Activated naive CD8-positive, alpha-beta T cell treated with anti-CD3 and anti-CD28 coated beads, Interleukin-2, amount 50 U/mL, for 24 hours (primary cell): ENCODE data around the gene FADS1.
A peak's percentile ranks its signal among the peaks of the same experiment; 100 is the strongest.

Experiments
- ATAC-seq: fragments of 150-1000 bp; cut with Tn5 transposase; one replicate; pipeline ENCODE4 v1.10.0; 2021
- DNase-seq: peaks from one replicate; pipeline ENCODE4 v3.0.0; 2021
- H3K27ac Mint-ChIP-seq: one replicate; pipeline ENCODE4 v1.8.0; 2021; ENCODE audit warnings: mild to moderate bottlenecking, mixed read lengths
- H3K27me3 Mint-ChIP-seq: one replicate; pipeline ENCODE4 v1.8.0; 2021; ENCODE audit warnings: mixed read lengths
- H3K36me3 Mint-ChIP-seq: one replicate; pipeline ENCODE4 v1.8.0; 2021; ENCODE audit warnings: low read depth, mixed read lengths
- H3K4me1 Mint-ChIP-seq: one replicate; pipeline ENCODE4 v1.8.0; 2021; ENCODE audit warnings: mixed read lengths
- H3K4me3 Mint-ChIP-seq: one replicate; pipeline ENCODE4 v1.8.0; 2021; ENCODE audit warnings: mild to moderate bottlenecking, moderate library complexity, mixed read lengths
- H3K9me3 Mint-ChIP-seq: one replicate; pipeline ENCODE4 v1.8.0; 2021; ENCODE audit warnings: mixed read lengths

The FADS1 gene

DNA sequence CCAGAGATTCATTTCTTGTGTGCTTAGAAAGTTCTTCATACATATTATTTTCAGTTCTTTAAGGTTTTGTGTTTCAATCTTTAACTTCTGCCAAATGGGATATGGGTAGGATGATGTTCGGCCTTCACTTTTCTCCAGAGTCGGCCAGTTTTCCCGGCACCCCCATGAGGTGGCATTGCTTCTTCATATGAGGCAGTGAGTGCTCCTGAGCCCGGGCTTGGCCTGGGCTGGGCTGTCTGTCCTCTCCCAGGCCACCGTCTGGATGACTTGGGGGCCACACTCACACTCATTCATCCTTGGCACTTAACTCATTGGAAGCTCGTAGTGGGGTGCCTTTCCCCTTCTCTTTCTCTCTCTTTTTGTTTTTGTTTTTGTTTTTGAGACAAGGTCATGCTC, 35.1 kb upstream of the FADS1 start:
- Mint-ChIP-seq H3K27ac (no peak overlapping the region), H3K36me3 (peaks cover 5% of the 10 kb centered on the region), H3K9me3 (no peaks in the 10 kb centered on the region), H3K27me3 (no peaks in the 10 kb centered on the region), H3K4me3 (no peak overlapping the region), H3K4me1 (no peaks in the 10 kb centered on the region)
- no peak for DNase-seq
- ATAC-seq, result no peak

- Mint-ChIP-seq H3K4me3 (no peak overlapping the region), H3K27ac (no peak overlapping the region), H3K9me3 (no peaks in the 10 kb centered on the region), H3K27me3 (no peaks in the 10 kb centered on the region), H3K4me1 (no peaks in the 10 kb centered on the region), H3K36me3 (peaks cover 5% of the 10 kb centered on the region)
- DNase-seq (no peak), ATAC-seq (no peak)
Observed at GRCh38 chr11:61851113-61851899, 34.5 kb upstream of the FADS1 start.

- Mint-ChIP-seq H3K27ac (no peak overlapping the region), H3K4me1 (no peaks in the 10 kb centered on the region), H3K27me3 (no peaks in the 10 kb centered on the region), H3K4me3 (no peak overlapping the region), H3K36me3 (peaks cover 5% of the 10 kb centered on the region), H3K9me3 (no peaks in the 10 kb centered on the region)
- ATAC-seq (no peak), DNase-seq (no peak)
Observed at GRCh38 chr11:61850687-61851086, 33.9 kb upstream of the FADS1 start.

DNA sequence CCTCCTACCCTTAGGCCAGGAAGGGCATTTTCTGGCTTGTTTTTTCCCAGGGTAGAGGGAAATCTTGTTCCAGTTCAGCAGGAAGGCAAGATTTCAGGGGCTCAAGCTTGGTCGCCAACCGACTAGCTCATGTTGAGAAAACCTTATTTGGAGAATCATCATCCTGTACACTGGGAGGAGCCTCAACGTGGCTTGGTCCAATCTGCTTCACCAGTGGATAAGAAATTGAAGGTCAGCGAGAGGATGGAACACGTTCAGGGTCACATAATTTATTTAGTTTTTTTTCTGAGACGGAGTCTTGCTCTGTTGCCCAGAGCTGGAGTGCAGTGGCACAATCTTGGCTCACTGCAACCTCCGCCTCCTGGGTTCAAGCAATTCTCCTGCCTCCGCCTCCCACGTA, 31.8 kb upstream of the FADS1 start:
- Mint-ChIP-seq H3K9me3 (no peaks in the 10 kb centered on the region), H3K4me3 (no peak overlapping the region), H3K36me3 (peaks cover 5% of the 10 kb centered on the region), H3K4me1 (no peaks in the 10 kb centered on the region), H3K27me3 (no peaks in the 10 kb centered on the region), H3K27ac (no peak overlapping the region)
- no peak for ATAC-seq
- DNase-seq, result no peak

- no peak overlapping the region for H3K27ac Mint-ChIP-seq
- no peaks in the 10 kb centered on the region for H3K27me3 Mint-ChIP-seq
- no peak for DNase-seq
- H3K4me1 Mint-ChIP-seq, result no peaks in the 10 kb centered on the region
- H3K4me3 Mint-ChIP-seq, result no peak overlapping the region
- H3K36me3 Mint-ChIP-seq, result peaks cover 5% of the 10 kb centered on the region
- ATAC-seq, result no peak
- no peaks in the 10 kb centered on the region for H3K9me3 Mint-ChIP-seq
Observed at GRCh38 chr11:61847914-61848581, 31.2 kb upstream of the FADS1 start.

GRCh38 chr11:61846362-61847020, 29.7 kb upstream of the FADS1 start:
- Mint-ChIP-seq H3K27ac (no peak overlapping the region), H3K36me3 (peaks cover 8% of the 10 kb centered on the region), H3K4me3 (no peak overlapping the region), H3K9me3 (no peaks in the 10 kb centered on the region), H3K4me1 (no peaks in the 10 kb centered on the region), H3K27me3 (no peaks in the 10 kb centered on the region)
- no peak for ATAC-seq
- no peak for DNase-seq

- ATAC-seq, result no peak
- no peaks in the 10 kb centered on the region for H3K27me3 Mint-ChIP-seq
- H3K9me3 Mint-ChIP-seq, result no peaks in the 10 kb centered on the region
- no peaks in the 10 kb centered on the region for H3K4me1 Mint-ChIP-seq
- peaks cover 15% of the 10 kb centered on the region for H3K36me3 Mint-ChIP-seq
- H3K27ac Mint-ChIP-seq, result no peak overlapping the region
- no peak overlapping the region for H3K4me3 Mint-ChIP-seq
- DNase-seq, result no peak
Observed at GRCh38 chr11:61844909-61845565, 28.2 kb upstream of the FADS1 start.

GRCh38 chr11:61842528-61842820, 25.7 kb upstream of the FADS1 start:
- Mint-ChIP-seq H3K27ac (no peak overlapping the region), H3K4me1 (no peaks in the 10 kb centered on the region), H3K27me3 (no peaks in the 10 kb centered on the region), H3K9me3 (no peaks in the 10 kb centered on the region), H3K4me3 (no peak overlapping the region), H3K36me3 (peaks cover 14% of the 10 kb centered on the region)
- no peak for ATAC-seq
- no peak for DNase-seq

GRCh38 chr11:61841636-61842527, 25.1 kb upstream of the FADS1 start:
- Mint-ChIP-seq H3K36me3 (peaks cover 14% of the 10 kb centered on the region), H3K4me3 (no peak overlapping the region), H3K4me1 (no peaks in the 10 kb centered on the region), H3K27me3 (no peaks in the 10 kb centered on the region), H3K27ac (no peak overlapping the region), H3K9me3 (no peaks in the 10 kb centered on the region)
- no peak for DNase-seq
- no peak for ATAC-seq

GRCh38 chr11:61840371-61840770, 23.6 kb upstream of the FADS1 start:
- Mint-ChIP-seq H3K36me3 (peaks cover 14% of the 10 kb centered on the region), H3K4me1 (peaks cover 5% of the 10 kb centered on the region), H3K4me3 (no peak overlapping the region), H3K9me3 (no peaks in the 10 kb centered on the region), H3K27ac (no peak overlapping the region), H3K27me3 (no peaks in the 10 kb centered on the region)
- no peak for ATAC-seq
- DNase-seq, result no peak

DNA sequence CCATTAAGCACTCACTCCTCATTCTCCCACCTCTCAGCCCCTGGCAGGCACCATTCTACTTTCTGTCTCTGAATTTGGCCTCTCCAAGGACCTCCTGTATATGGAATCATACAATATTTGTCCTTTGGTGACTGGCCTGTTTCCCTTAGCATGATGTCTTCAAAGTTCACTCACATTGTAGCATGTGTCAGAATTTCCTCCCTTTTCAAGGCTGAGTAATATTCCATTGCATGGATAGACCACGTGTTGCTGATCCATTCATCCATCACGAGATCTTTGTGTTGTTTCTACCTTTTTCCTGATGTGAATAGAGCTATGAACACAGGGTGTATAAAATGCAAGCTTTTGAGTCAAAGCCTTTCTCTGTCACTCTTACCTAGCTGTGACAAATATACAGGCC, 22.9 kb upstream of the FADS1 start:
- peak; percentile 26 for ATAC-seq
- no peak overlapping the region for H3K4me3 Mint-ChIP-seq
- peaks cover 8% of the 10 kb centered on the region for H3K4me1 Mint-ChIP-seq
- no peaks in the 10 kb centered on the region for H3K27me3 Mint-ChIP-seq
- no peak overlapping the region for H3K27ac Mint-ChIP-seq
- peaks cover 14% of the 10 kb centered on the region for H3K36me3 Mint-ChIP-seq
- H3K9me3 Mint-ChIP-seq, result no peaks in the 10 kb centered on the region
- no peak for DNase-seq

GRCh38 chr11:61838921-61839320, 22.1 kb upstream of the FADS1 start:
- Mint-ChIP-seq H3K27ac (no peak overlapping the region), H3K27me3 (no peaks in the 10 kb centered on the region), H3K36me3 (peaks cover 14% of the 10 kb centered on the region), H3K9me3 (no peaks in the 10 kb centered on the region), H3K4me1 (peaks cover 14% of the 10 kb centered on the region), H3K4me3 (no peak overlapping the region)
- ATAC-seq, result no peak
- DNase-seq, result no peak

DNA sequence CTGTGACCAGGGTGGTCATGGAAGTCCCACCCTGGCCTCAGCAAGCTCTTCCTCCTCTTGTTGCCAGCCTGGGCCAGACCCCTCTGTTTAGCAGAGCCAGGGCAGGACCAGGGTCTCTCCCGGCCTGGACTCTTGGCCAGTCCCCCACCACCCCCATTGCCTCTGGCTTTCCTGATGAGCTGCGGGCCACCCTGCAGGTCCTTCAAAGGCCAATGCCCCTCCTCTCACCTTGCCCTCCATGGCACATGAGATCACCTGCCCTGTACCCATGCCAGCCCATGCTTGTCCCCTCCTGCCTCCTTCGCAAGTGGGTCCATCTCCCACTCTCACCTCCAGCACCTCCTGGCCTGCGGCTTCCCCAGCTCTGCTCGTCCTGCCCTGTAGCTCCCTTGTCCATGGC, 21.7 kb upstream of the FADS1 start:
- H3K9me3 Mint-ChIP-seq, result no peaks in the 10 kb centered on the region
- no peak overlapping the region for H3K4me3 Mint-ChIP-seq
- ATAC-seq (no peak), DNase-seq (no peak)
- peaks cover 14% of the 10 kb centered on the region for H3K36me3 Mint-ChIP-seq
- no peak overlapping the region for H3K27ac Mint-ChIP-seq
- peaks cover 18% of the 10 kb centered on the region for H3K4me1 Mint-ChIP-seq
- no peaks in the 10 kb centered on the region for H3K27me3 Mint-ChIP-seq

DNA sequence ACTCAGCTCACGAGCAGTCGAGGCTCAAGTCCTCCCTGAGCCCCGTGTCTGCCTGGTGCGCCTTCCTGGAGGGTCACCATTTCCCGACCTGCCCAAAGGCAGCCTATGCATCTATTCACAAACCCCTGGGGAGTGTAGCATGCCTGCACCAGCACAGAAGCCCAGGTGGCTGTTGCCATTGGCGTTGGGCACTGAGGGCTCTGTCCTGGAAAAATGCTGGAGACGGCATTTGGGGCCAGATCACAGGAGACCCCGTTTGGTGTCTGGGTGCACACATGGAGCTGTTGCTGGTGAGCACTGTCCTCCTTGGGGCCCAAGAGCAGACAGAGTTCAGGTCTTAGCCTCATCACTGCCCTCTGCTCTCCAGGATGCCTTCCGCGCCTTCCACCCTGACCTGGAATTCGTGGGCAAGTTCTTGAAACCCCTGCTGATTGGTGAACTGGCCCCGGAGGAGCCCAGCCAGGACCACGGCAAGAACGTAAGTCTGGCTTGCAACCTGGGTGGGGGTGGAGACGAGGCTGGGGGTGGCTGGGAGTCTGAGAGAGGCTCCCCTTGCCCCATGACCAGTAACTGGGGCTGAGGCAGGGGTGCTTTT, 20.7 kb upstream of the FADS1 start:
- H3K36me3 Mint-ChIP-seq, result peaks cover 14% of the 10 kb centered on the region
- peaks cover 23% of the 10 kb centered on the region for H3K4me1 Mint-ChIP-seq
- H3K27ac Mint-ChIP-seq, result no peak overlapping the region

More for the DNA sequence above, 20.7 kb upstream of the FADS1 start:
- H3K27me3 Mint-ChIP-seq, result no peaks in the 10 kb centered on the region
- no peaks in the 10 kb centered on the region for H3K9me3 Mint-ChIP-seq
- DNase-seq (no peak), ATAC-seq (no peak)
- no peak overlapping the region for H3K4me3 Mint-ChIP-seq
